ENCODE data around the gene DCTN2. TPM values are rescaled to one million over a fixed set of nuclear protein-coding genes. Genes with fewer than 3 reads are reported as not detected.
"Not testable (repeated sequence)": the region's sequence is repeated elsewhere in the genome, so short reads cannot be mapped to it uniquely, and the experiment has no call there.

Gene DCTN2
- total and polyA plus RNA-seq, 8 donors: 104 to 162 (median 155) TPM

GRCh38 chr12:57511588-57512325, 35.2 kb downstream of the DCTN2 start:
- peaks cover 0 to 82% of the 10 kb centered on the region in 2 donors for H3K36me3 ChIP-seq
- H3K27me3 ChIP-seq: no peaks in the 10 kb centered on the region
- TF ChIP-seq CTCF (IDR thresholded peaks at IDR 0.05): no peak
- DNase-seq: no peak
- H3K27ac ChIP-seq: no peak overlapping the region
- ATAC-seq: no peak
- no peaks in the 10 kb centered on the region for H3K9me3 ChIP-seq
- peaks cover 0 to 8% of the 10 kb centered on the region in 2 donors for H3K4me1 ChIP-seq
- intact Hi-C loops (cut with DNase I): no loop called here
- H3K4me3 ChIP-seq: no peak overlapping the region

GRCh38 chr12:57511161-57511560, 35.8 kb downstream of the DCTN2 start:
- Histone ChIP-seq H3K36me3 (peaks cover 0 to 82% of the 10 kb centered on the region in 2 donors), H3K27ac (no peak overlapping the region), H3K4me1 (peaks cover 0 to 5% of the 10 kb centered on the region in 2 donors), H3K9me3 (no peaks in the 10 kb centered on the region), H3K4me3 (no peak overlapping the region), H3K27me3 (no peaks in the 10 kb centered on the region)
- ATAC-seq (no peak), DNase-seq (no peak)
- intact Hi-C loops (cut with DNase I): no loop called here
- TF ChIP-seq CTCF (IDR thresholded peaks at IDR 0.05): no peak

- H3K4me3 ChIP-seq; H3K27me3 ChIP-seq; intact Hi-C loops (cut with DNase I); DNase-seq; H3K9me3 ChIP-seq; H3K4me1 ChIP-seq; ATAC-seq; H3K27ac ChIP-seq: not testable (repeated sequence)
- H3K36me3 ChIP-seq: peaks cover 0 to 82% of the 10 kb centered on the region in 2 donors
Measured at GRCh38 chr12:57507796-57508195, 39.2 kb downstream of the DCTN2 start.

GRCh38 chr12:57506541-57506940, 40.5 kb downstream of the DCTN2 start:
- DNase-seq; H3K4me3 ChIP-seq; H3K27ac ChIP-seq; H3K4me1 ChIP-seq; H3K9me3 ChIP-seq; intact Hi-C loops (cut with DNase I); H3K27me3 ChIP-seq: not testable (repeated sequence)
- ATAC-seq: peak; percentile 29
- H3K36me3 ChIP-seq: peaks cover 0 to 82% of the 10 kb centered on the region in 2 donors

- ATAC-seq; H3K9me3 ChIP-seq; H3K27ac ChIP-seq; intact Hi-C loops (cut with DNase I); H3K4me3 ChIP-seq; H3K4me1 ChIP-seq; DNase-seq; H3K27me3 ChIP-seq: not testable (repeated sequence)
- H3K36me3 ChIP-seq: peaks cover 0 to 92% of the 10 kb centered on the region in 2 donors
Measured at GRCh38 chr12:57502311-57502969, 44.6 kb downstream of the DCTN2 start.

GRCh38 chr12:57500213-57500612, 46.8 kb downstream of the DCTN2 start:
- no peaks in the 10 kb centered on the region for H3K27me3 ChIP-seq
- intact Hi-C loops (cut with DNase I): no loop called here
- peaks cover 0 to 94% of the 10 kb centered on the region in 2 donors for H3K36me3 ChIP-seq
- no peak overlapping the region for H3K27ac ChIP-seq
- peaks cover 0 to 8% of the 10 kb centered on the region in 2 donors for H3K4me1 ChIP-seq
- no peak for ATAC-seq
- H3K9me3 ChIP-seq: no peaks in the 10 kb centered on the region
- TF ChIP-seq CTCF (IDR thresholded peaks at IDR 0.05): no peak
- H3K4me3 ChIP-seq: no peak overlapping the region
- DNase-seq: no peak

Data from left lung (tissue), 10 donors.